SHP77 treated with DMSO at 0.1 percent for 48 hours (cell line): ENCODE measurements around the gene MAP2K5.

Source experiments
- DNase-seq: peaks from one replicate; lab custom pipeline; 2025; lab: John Stamatoyannopoulos, UW

MAP2K5 gene

DNA sequence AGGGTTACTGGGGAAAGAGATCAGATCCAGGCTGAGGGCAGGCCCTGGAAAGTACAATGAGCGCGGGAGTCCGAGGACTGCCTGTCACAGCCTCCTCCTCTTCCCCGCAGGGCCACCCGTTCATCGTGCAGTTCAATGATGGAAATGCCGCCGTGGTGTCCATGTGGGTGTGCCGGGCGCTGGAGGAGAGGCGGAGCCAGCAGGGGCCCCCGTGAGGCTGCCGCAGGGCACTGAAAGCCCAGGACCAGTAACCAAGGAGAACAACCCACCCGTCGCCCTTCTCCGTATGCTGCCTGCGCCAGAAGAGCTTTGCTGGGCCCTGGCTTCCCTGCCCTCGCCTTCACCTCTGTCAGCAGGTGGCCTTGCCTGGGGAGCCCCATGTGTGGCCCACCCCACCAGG is 264.0 kb downstream of the MAP2K5 start:
- no peak for DNase-seq

DNA sequence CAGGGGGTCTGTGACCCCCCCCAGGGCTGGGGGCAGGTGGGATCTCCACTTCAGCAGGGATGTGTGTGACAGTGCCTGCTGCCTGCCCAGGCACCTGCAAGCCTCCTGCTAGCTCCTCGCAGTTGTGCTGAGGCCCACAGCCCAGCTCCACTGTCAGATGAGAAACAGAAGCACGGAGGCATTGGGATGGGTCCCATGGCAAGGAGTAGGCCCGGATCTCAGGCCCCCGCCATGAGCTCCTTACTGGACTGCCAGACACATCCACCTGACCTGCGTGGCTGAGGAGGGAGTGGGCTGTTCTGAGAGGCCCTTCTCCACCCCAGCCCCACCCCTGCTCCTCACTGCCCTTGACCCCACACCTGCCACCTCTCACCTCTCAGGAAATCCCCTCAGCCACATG is 264.6 kb downstream of the MAP2K5 start:
- no peak for DNase-seq

DNA sequence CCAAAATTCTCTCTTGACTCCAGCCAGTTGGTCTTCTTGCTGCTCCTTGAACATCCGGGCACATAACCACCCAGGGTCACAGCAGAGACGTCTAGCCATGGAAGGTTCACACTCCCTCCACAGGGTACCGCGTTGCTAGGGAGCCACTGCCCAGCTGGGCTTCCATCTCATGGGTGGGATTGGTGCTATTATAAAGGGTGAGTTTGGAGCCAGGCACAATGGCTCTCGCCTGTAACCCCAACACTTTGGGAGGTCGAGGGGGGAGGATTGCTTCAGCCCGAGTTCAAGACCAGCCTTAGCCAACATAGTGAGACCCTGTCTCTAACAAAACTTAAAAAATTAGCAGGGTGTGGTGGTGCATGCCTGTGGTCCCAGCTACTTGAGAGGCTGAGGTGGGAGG is 265.3 kb downstream of the MAP2K5 start:
- DNase-seq: no peak

DNA sequence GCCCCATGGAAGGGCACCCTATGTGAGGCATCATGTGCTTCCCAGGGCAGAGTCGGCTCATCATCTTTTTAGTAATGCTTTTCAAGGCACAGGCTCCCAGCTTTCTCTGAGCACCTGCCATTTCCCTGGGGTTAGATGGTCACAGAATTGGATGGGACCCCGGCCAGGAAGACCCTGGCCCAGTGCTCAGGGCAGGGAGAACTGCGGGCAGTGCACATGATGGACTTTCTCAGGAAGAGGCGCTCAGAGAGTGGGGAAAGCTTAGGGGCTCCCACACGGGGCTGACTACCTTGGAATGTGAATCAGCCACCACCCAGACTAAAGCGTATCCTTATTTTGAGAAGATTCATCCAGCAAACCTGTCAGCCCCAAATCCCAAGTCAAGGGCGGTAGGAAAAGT is 266.3 kb downstream of the MAP2K5 start:
- DNase-seq: no peak

DNA sequence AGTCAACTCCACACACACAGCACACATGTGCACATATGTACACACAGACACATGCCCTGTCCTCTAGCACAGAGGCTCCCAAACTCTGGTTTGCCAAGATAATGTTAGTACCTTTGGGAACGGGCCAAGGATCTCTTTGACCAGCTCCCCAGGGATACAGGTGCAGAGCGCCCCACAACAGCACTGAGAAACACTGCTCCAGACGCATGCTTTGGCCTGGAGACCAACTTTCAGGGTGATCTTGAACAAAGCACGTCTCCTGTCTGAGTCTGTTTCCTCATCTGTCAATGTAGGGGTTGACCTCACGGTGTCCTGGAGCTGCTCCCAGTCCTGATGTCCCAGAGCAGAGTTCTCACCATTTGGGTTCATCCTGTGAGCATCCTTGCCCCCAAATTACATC is 266.9 kb downstream of the MAP2K5 start:
- DNase-seq: no peak

DNA sequence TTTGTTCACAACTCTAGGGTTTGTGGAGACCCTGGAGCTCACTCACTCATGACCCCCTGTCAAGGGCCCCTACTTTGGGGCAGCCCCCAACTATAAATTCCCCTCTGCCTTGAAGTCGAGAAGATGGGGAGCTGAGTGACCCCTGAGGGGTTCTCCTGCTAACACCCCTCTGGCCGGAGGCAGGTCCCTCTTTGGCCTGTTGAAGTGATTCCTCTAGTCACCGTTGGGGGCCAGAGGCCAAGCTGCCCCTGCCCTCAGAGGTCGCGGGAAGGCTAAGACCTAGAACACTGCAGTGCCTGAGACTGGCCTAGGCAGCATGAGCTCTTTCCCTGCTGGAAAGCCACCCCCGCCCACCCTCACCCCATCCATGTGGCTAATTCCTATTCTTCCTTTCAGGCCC is 267.4 kb downstream of the MAP2K5 start:
- no peak for DNase-seq

DNA sequence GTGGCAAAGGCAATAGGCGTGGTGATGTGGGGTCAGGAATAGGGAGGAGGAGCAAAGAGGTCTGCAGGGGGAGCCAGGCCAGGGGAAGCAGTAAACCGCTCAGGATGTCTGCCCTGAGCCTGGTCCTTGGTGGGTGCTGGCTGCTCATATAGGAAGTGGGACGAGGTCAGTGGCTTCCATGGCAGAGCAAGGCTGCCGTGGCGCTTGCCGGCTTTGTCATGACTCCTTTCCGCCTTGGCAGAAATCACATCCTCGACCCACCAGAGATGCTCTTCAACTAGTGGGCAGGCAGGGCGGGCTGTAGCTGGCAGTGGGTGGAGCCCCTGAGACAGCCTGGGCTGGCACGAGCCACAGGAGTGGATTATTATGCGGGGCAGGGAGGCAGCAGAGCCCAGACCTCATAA is 269.7 kb downstream of the MAP2K5 start:
- DNase-seq: no peak

DNA sequence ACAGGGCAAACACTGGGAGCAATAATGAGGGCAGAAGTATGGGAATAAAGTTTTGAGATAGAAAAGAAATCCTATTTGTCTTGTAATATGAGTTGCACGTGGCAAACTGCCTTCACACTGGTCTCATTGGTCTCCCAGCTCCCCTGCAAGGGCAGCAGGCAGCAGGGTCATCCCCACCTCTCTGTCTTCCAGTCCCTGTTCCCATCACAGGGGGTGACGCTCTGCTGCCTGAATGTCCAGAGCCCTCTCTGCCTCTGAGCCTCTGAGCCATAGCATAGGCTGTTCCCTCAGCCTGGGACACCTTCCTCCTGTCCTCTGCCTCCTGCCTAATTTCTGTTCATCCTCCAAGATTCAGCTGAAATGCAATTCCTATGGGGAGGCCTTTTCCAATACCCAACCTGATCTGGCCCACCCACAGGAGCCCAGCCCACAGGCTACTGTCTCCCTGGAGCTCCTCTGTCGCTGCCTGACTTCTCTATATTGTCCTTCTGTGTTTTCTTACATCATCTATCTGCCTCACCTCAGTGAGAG is 270.7 kb downstream of the MAP2K5 start:
- no peak for DNase-seq

DNA sequence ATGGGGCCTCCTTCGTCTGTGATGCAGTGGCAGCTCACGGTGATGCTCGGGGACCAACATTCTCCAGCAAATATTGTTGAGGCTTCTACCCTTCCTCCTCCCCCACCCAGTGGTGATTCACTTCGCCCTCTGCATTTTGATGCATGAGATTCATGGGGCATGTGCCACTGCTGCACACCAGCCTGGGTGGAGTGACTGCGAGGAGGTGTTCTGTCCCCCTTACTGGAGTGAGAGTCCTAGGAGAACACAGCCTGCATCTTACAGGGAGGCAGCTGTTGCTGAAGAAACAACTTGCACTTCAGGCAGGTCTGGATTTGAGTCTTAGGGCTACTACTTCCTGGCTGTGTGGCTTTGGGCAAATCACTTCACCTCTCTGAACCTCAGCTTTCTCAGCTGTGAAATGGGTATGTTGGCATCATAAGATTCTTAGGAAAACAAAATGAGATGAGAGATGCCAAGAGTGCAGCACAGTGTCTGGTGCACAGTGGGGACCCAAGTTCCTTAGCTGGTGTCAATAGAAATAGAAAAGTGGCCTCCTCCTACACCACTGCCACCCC is 272.6 kb downstream of the MAP2K5 start:
- no peak for DNase-seq

DNA sequence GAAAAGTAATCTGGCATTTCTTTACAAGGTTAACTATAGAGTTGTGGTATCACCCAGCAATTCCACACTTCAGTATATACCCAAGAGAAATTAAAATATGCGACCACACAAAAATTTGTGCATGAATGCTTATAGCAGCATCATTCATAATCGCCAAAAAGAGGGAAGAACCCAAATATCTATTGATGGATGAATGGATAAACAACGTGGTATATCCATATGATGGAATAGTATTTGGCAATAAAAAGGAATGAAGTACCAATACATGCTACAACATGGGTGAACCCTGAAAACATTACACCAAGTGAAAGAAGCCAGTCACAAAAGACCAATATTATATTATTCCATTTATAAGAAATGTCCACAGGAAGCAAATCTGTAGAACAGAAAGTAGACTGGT is 274.2 kb downstream of the MAP2K5 start:
- no peak for DNase-seq

DNA sequence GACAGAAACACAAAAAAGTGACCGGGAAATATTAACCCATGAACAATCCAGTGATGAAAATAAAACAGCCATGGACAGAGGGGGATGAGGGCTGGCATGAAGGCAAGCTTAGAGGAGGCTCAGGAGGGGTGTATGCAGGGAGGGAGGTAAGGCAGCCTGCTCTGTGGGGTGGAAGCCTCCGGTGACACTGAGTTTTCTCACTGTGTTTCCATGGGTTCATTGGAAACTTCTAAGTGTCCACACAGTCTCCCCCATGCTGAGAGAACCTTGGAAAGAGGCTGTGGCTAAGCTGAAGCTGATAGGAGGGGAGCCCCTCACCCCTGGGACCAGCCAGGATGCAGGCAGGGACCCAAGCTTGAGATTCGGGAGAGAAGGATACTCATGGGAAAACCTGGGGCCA is 276.0 kb downstream of the MAP2K5 start:
- no peak for DNase-seq

DNA sequence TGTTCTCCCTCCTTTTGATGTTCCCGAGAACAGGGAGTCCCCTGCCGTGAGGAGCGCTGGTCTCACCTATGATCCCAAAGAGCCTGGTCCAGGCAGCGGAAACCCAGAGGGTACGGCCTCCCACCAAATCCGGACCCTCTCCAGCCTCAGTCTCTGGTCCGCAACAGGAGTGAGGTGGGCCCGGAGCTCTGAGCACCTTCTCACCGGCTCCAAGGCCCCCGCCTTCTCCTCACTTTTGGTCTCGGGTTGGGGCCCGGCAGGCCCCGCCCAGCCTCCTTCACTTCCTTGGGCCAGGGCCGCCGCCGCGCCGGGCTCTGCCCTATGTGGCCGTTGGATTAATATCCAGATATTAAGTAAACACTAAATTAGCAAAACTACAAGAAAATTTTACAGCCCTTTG is 277.1 kb downstream of the MAP2K5 start:
- DNase-seq: no peak

DNA sequence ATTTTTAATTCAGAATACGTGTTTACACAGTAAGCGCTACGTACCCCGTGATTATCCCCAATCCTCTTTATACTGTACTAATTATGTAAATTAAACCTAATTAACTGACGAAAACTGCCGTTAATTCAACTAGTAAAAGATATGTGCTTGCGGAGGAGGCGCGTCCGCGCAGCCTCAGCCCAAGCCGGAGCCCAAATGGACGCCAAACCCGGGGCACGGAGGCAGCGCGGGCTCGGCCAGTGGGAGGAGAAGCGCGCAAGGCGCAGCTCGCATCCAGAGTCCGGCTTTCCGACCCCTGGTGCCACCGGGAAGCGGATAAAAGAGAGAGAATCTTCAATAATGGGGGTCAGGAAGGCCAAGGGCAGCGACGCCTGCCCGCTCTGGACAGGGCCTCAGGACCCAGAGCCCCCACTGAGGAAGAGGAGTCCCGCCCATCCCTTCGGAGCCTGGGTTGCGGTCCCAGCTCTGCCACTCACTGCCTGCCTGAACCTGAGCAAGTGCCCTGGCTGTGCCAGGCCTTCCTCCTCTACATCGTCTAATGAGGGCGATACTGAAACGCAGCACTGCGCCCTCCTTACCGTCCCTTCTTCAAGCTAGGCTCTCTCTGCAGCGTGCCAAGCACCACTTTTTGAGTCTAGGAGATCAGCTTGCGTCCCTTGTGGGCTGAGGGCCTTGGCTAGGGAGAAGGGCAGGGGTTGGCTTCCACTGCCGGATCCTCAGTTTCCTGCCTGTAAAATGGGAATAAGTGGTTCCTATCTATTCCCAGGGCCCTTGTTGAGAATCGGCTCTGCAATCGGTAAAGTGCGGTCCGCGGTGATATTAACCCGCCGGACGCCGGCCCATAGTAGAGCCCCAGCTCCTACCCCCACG is 277.9 kb downstream of the MAP2K5 start:
- no peak for DNase-seq

DNA sequence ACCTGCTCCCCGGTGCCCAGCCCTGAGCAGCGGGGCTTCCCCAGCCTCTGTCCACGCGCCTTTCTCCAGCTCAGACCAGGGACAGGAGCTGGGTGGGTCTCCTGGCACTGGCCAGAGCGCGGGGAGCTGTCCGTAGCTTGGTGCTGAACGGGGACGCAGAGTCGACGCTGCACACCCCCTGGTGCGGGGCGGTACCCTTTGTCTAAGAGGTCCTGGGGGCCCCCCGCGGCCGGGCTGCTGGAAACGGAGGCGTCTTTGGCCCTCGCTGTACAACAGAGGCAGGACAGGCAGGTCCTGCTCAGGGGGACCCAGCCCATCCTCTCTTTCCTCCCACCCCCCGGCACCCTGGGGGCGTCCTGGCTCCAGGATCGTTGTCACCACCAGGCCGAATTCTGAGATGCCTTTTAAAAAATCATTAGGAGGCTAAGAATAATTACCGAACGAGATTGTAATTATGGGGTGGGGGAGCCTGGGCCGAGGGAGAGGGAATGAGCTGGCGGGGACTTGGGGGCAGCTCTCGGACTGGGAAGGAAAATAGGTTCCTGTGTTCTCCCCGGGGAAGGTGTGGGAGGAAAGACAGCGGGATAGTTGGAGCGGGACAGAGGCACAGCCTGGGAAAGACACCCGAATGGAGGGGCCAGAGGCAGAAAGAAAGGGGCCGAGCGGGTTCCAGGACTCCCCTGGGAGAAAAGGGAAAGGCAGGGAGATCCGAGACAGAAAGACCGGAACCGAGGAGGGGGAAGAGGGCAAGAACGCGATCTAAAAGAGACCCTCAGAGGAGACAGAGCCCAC is 278.7 kb downstream of the MAP2K5 start:
- DNase-seq: no peak

DNA sequence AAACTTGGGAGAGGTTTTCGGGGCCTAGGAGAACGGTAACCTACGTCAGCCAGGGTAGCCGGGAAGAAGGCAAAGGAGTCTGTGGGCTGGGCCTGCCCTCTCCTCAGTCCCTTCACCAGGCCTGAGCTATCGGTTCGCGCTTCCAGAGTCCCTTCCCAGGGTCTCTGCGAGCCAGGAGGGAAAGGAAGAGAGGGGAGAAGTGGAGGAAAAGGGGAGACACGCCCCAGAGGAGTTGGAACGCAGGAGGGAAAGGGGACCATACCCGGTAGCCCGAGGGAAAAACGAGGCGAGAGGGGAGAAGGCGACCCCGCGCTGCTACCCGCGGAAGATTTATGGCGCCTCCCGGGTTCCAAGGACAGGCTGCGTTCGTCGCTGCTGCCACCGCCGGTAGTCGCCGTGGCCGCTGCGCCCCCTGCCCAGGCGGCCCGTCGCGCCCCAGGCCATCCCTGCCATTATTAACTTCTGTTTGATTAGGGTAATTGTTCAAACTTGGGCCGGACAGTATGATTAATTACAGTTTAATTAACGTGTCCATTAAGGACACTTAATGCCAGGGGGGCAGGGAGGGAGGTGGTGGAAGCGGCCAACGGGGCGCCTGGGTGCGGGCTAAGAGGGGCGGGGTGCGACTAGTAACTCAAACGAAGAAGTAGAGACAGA is 279.4 kb downstream of the MAP2K5 start:
- no peak for DNase-seq

DNA sequence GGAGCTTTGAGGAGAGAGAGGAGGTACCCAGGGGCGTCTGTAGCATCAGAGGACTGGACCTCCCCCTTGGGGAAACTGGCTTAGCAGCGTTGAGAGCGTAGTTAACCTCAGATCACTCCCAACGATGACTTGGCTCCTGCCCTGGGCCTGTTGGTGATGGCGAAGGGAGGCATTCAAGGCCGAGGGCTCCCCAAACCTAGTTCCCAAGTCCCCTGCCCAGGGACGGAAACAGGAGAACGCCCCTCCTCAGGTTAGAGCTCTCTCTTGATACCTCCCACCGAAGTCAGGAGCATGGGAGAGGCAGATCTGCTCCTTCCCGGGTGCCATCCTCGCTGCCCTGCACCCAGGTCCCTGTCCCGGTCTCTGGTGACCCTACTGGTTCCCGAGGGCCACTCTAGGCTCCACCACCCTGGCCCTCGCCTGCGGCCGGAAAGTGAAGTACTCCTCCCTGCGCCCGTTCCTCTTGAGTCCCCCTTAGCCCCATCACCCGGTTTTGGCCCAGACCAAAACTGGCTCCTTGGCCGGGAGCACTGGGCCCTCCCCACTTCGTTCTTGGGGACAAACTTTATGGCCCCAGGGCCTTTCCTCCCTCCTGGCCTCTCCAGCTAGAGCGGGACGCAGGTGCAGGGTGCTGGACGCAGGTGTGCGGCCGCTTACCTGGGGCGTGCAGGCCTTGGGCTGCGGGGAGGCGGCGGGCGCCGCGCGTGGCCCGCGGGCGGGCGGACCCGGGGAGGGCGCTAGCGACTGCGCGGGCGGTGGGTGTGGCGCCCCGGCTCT is 280.2 kb downstream of the MAP2K5 start:
- DNase-seq: no peak

DNA sequence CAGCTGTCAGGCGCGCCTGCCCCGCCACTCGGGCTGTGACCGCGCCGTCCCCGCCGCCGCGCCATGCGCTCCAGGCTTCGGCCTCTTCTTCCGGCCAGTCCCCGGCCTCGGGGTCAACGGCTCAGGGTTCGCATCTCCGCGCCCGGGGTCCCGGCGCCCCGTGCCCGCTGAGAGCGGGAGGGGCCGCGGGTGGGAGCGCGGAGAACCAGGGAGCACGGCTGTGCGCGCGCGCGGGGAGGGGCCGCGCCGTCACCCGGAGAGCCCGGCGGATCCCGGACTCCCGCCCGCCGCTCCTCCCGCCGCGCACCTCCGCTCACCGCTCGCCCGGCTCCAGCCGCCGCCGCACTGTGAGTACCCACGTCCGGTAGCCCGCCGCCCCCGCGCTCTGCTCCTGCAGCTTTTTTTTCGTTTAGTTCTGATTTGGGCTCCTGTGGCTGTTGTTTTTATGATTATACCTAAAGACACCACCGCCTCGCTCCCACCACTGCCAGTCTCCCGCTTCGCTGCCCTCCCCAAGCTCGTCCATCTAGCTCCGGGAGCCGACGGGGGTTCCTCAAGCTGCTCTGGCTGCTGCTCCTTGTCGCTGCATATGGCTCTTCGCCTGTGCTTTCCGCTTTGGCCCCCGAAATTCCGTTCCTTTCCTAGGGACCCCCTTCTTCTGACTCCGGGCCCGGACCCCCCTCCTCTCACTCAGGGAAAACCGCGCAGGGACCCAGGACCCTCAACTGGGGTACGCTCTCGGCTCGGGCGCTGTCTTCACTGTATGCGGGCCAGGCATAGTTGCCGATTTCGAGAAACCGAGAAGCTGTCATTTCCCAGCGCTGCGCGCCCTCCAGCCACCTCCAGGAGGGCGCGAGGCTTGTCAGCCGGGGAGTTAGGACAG is 281.1 kb downstream of the MAP2K5 start:
- DNase-seq: no peak

DNA sequence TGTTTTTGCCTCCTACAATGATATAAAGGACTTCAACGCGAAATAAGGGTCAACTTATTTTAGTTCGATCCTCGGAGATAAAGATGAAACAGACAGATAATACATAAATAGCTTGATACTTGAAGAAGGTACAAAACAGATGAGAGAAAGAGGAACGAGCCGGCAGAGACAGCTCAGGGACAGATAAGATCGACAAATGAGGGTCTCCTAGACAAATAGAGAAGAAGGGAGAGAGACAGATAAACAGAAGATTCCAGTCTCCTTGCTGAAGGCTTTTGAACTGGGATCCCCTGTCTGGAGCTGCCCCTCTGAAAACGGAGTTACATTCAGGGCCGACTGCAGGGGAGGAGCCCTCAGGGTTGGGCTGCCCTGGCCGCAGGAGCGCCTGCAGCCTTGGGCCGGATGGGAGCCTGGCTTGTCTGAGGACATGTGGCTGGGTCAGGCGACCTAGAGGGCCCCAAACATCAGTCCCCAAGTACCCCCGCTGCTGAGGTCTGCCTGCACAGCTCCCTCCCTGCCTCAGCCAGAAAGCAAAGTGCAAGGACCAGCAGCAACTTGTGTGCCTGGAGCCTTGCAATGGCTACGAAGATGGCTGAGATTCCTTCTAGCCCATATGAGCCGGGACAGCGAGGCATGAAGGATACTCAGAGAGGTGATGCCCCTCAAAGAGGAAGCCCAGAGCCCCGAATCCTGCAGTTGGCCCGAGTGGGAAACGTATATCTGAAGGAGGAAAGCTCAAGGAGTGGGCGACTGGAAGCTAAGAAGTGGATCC is 281.9 kb downstream of the MAP2K5 start:
- DNase-seq: no peak

DNA sequence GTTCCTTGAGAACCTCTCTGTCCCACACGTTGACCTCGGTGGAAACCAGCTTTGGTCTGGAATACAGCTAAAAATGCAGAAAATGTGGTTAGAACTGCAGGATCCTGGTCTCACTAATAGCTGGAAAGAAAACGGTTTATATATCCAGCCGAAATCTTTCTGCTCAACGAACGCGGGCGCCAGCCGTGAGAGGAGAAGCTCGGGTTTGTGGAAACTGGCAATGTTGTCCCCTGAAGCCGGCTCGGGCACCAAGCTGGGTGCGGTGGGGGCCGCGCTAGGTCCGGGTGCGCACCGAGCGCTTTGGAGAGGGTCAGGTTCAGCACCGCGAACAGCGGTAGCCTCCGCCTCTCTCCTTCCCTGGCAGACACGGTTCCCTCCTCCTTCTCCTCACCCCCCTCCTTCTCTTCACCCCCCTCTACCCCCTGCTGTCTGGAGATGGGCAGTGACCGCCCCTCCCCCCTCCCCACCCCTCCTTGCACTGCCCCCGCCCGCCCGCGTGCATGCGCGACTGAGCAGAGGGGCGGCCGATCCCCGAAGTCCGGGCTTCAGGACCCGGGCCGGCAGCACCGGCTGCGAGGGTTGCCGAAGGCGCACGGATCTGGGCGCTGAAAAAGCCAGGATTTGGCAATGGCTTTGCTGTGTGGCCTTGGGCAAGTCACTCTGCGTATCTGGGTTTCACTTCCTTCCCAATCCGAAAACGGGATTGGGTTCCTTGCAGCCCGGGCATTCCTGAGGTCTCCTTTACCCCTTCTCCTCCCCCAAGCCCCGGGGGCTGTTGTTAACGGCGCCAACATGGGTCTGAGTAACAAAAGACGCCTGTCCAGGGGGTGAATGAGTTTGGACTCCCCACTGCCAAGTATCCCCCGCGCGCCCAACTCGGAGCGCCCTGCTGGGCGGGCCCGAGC is 282.7 kb downstream of the MAP2K5 start, which contains the start of gene SKOR1:
TSS of gene SKOR1 (plus strand) at position 534 of the 905 bp plus-strand sequence. CDS start at position 628, 94 bp downstream.
- no peak for DNase-seq
